GM13977 (cell line): Measurements from ENCODE around the gene KREMEN1.

ENCODE experiments used
- DNase-seq: peaks from one replicate; pipeline ENCODE4 v3.0.0; 2012; ENCODE audit warnings: low spot score
- in situ Hi-C: fragments of 300-500 bp; cut with MboI; formaldehyde crosslinking; loops from one replicate; pipeline ENCODE4 v1.12.0; 2022; ENCODE audit warnings: low sequenced_read_pairs, low pct_unique_long_range_greater_than_20kb, mixed read lengths, inconsistent platforms; ENCODE audit not compliant: unreplicated experiment
- TF ChIP-seq, protein P1 (sequence below): IDR thresholded peaks from 2 replicates; pipeline ENCODE4 v1.5.1; 2012; ENCODE audit warnings: mild to moderate bottlenecking, control low read depth; ENCODE audit not compliant: insufficient read depth; ENCODE audit errors: extremely low read depth, missing control alignments

The KREMEN1 gene

DNA sequence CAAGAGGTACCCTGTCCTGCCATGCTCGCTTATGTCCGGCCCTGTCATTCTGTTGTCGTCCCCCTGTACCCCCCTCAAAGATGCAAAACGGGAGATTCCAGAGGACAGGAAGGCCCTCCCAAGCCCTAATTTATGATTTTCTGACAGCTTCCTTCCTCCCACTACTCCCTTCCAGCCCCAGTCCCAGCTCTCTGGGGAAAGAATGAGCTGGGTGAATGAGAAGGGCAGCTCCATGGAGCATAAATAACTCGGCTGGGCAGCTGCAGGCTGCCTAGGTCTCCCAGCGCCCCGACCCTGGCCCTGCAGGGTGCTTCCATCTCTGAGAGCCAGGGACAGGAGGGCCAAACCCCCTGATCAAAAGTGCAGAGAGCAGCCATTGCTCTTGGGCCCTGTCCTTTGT lies 128.9 kb downstream of the KREMEN1 start:
- in situ Hi-C loops, result no loop called here
- TF ChIP-seq, protein P1, sequence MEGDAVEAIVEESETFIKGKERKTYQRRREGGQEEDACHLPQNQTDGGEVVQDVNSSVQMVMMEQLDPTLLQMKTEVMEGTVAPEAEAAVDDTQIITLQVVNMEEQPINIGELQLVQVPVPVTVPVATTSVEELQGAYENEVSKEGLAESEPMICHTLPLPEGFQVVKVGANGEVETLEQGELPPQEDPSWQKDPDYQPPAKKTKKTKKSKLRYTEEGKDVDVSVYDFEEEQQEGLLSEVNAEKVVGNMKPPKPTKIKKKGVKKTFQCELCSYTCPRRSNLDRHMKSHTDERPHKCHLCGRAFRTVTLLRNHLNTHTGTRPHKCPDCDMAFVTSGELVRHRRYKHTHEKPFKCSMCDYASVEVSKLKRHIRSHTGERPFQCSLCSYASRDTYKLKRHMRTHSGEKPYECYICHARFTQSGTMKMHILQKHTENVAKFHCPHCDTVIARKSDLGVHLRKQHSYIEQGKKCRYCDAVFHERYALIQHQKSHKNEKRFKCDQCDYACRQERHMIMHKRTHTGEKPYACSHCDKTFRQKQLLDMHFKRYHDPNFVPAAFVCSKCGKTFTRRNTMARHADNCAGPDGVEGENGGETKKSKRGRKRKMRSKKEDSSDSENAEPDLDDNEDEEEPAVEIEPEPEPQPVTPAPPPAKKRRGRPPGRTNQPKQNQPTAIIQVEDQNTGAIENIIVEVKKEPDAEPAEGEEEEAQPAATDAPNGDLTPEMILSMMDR, result no peak
- DNase-seq, result peak; percentile 31

DNA sequence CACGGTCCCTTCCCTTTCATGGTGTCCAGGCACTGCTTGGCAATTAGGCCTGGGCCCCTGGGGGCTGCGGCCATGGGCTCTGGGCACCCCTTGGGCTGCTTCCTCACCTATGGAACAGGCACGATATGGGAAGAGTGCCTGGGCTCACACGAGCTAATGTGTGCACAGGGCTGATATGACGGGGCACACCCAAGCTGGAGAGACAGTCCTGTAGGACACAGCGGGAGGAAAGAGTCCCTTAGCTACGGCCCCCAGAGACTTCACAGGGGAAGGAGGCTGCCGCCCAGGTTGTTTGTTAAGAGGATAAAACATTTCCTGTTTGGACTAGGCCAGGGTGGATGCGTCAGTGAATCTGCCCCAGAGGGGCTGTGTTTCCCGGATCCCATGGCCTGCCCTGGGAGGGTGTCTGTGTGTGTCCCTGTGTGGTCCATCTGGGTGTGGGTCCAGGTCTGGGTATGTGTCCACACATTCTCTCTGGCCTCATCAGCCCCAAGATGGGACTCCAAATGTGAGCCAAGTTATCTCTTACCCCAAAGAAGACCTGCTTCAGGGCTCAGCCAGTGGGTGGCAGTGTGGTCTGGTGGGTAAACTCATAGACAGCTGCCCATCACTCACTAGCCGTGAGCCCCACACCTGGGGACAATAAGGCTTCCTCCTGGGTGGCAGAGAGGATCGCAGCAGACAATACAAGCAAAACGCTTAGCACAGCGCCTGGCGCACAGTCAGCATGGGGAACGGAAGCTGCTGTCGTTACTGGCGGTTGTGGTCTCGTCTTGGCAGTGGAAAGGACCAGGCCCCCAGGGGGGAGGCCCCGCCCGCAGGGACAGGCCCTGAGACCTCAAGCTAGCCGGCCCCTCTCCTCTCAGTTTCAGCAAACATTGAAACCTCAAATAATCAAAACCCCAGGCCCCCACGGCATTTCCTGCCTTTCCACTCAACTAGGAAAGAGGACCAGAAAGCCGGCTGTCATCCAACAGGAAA lies 129.7 kb downstream of the KREMEN1 start:
- in situ Hi-C loops, result no loop called here
- TF ChIP-seq, protein P1, result peak; percentile 48
- peak; percentile 92 for DNase-seq

GRCh38 chr22:29203488-29204454 lies 130.9 kb downstream of the KREMEN1 start:
- peak; percentile 33 for DNase-seq
- in situ Hi-C loops, result no loop called here
- TF ChIP-seq, protein P1, result no peak

DNA sequence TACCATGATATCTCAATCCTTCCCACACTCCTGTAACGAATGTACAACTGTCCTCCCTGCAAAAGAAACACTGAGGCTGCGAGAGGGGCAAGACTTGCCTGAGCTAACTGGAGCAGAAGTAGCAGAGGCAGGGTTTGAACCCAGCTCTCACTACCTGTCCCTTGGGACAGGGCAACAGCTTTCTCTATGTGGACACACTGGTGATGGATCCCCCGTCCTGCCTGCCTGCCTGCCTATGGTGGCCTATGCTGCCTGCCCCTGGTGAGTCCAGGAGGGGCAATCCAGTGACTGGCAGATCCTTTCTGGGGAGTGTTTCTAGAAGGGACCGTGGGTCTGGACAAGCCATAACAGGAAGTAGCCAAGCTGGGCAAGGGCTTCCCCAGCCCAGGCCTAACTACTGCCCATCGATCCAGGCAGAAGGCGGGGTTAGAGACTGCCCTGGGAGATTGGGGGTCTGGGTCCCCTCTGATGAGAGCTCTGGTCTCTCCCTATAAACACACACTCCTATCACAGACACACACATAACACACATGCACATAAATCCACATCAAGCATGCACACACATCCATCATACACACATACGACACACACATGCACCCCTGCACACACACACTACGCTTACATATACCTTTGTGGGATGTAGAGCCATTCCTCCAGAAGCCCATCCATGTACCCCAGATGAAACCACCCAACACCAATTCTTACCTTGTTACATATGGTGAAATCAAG lies 131.8 kb downstream of the KREMEN1 start:
- TF ChIP-seq, protein P1, result no peak
- in situ Hi-C loops, result no loop called here
- DNase-seq, result peak; percentile 21

DNA sequence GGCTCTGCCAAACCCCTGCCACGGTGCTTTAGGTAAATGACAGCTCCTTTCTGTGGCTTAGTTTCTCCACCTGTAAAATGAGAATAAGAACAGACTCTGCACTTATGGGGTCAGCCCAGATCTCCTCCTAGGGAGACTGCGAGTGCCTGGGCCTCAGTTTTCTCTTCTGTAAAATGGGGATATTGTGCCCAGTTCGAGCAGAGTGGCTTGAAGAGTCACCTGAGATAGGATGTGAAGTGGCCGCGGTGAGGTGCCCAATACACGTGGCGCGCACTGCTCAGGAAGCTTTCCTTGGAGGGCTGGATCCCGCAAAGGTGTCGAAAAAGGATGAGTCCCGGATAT lies 132.4 kb downstream of the KREMEN1 start:
- no peak for DNase-seq
- in situ Hi-C loops, result no loop called here
- TF ChIP-seq, protein P1, result no peak

DNA sequence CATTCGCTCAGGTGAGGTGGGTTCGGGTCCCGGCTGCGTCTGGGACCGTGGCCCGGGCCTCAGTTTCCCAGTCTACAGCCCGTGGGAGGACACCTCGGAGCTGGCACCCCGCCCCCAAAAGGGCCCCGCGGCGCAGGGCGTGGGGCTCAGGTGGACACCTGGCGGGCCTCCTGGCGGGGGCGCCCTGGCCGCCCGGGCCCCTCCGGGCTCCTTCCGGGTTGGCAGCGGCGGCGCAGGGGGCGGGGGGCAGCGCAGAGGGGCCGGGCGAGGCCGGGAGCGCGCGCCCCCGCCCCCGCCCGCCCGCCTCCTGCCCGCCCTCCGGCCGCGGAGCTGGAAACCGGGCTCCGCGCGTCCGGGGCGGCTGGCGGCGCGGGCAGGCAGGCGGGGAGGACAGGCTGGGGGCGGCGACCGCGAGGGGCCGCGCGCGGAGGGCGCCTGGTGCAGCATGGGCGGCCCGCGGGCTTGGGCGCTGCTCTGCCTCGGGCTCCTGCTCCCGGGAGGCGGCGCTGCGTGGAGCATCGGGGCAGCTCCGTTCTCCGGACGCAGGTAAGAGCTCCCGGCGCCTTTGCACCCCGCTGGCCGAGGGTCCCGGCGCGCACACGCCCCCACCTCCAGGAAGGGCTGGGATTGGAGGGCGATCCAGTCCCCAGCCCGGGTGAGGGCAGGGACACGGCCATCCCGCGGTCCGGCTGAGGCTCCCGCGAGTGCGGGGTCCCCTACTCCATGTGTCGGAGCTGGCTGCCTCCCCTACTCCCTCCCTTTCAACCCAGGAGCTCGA lies 132.9 kb downstream of the KREMEN1 start, which contains the start of gene EMID1:
Gene EMID1, plus strand, starts transcription at position 303 of the 778 bp plus-strand sequence. Its CDS starts 143 bp downstream, at position 446.
- TF ChIP-seq, protein P1, result peak; percentile 40
- in situ Hi-C loops, result no loop called here
- peak; percentile 87 for DNase-seq
